ENCODE data around the gene MYRIP.

The MYRIP gene

GRCh38 chr3:40247714-40248454 lies 438.5 kb downstream of the MYRIP start:
- TF ChIP-seq CTCF (IDR thresholded peaks at IDR 0.05; ENCODE audit: low read depth, low read length, missing control alignments), result no peak
- in situ Hi-C loops (cut with HindIII; ENCODE audit: low pct_ligation_motif_present, low sequenced_read_pairs), result no loop called here
- Histone ChIP-seq H3K4me3 (ENCODE audit: low read depth, low read length) (no peak overlapping the region), H3K27me3 (replicated peaks) (no peaks in the 10 kb centered on the region), H3K36me3 (replicated peaks) (no peaks in the 10 kb centered on the region), H3K27ac (no peak overlapping the region)
- DNase-seq, result no peak

- H3K27ac ChIP-seq, result no peak overlapping the region
- DNase-seq, result no peak
- no peaks in the 10 kb centered on the region for H3K27me3 ChIP-seq (replicated peaks)
- in situ Hi-C loops (cut with HindIII; ENCODE audit: low pct_ligation_motif_present, low sequenced_read_pairs), result no loop called here
- H3K36me3 ChIP-seq (replicated peaks), result no peaks in the 10 kb centered on the region
- no peak for TF ChIP-seq CTCF (IDR thresholded peaks at IDR 0.05; ENCODE audit: low read depth, low read length, missing control alignments)
- H3K4me3 ChIP-seq (ENCODE audit: low read depth, low read length), result no peak overlapping the region
Observed at GRCh38 chr3:40248591-40248990, 439.2 kb downstream of the MYRIP start.

GRCh38 chr3:40249168-40249567 lies 439.8 kb downstream of the MYRIP start:
- no peaks in the 10 kb centered on the region for H3K27me3 ChIP-seq (replicated peaks)
- no peak overlapping the region for H3K27ac ChIP-seq
- no peak for TF ChIP-seq CTCF (IDR thresholded peaks at IDR 0.05; ENCODE audit: low read depth, low read length, missing control alignments)
- H3K4me3 ChIP-seq (ENCODE audit: low read depth, low read length), result no peak overlapping the region
- in situ Hi-C loops (cut with HindIII; ENCODE audit: low pct_ligation_motif_present, low sequenced_read_pairs), result no loop called here
- H3K36me3 ChIP-seq (replicated peaks), result no peaks in the 10 kb centered on the region
- no peak for DNase-seq

- Histone ChIP-seq H3K27me3 (replicated peaks) (no peaks in the 10 kb centered on the region), H3K4me3 (ENCODE audit: low read depth, low read length) (no peak overlapping the region), H3K27ac (no peak overlapping the region), H3K36me3 (replicated peaks) (no peaks in the 10 kb centered on the region)
- in situ Hi-C loops (cut with HindIII; ENCODE audit: low pct_ligation_motif_present, low sequenced_read_pairs), result no loop called here
- TF ChIP-seq CTCF (IDR thresholded peaks at IDR 0.05; ENCODE audit: low read depth, low read length, missing control alignments), result no peak
- DNase-seq, result no peak
Observed at GRCh38 chr3:40254491-40254890, 445.1 kb downstream of the MYRIP start.

GRCh38 chr3:40254891-40255290 lies 445.5 kb downstream of the MYRIP start:
- Histone ChIP-seq H3K27ac (no peak overlapping the region), H3K4me3 (ENCODE audit: low read depth, low read length) (no peak overlapping the region), H3K36me3 (replicated peaks) (no peaks in the 10 kb centered on the region), H3K27me3 (replicated peaks) (no peaks in the 10 kb centered on the region)
- DNase-seq, result no peak
- in situ Hi-C loops (cut with HindIII; ENCODE audit: low pct_ligation_motif_present, low sequenced_read_pairs), result no loop called here
- TF ChIP-seq CTCF (IDR thresholded peaks at IDR 0.05; ENCODE audit: low read depth, low read length, missing control alignments), result no peak

GRCh38 chr3:40255532-40255931 lies 446.1 kb downstream of the MYRIP start:
- no peaks in the 10 kb centered on the region for H3K27me3 ChIP-seq (replicated peaks)
- TF ChIP-seq CTCF (IDR thresholded peaks at IDR 0.05; ENCODE audit: low read depth, low read length, missing control alignments), result no peak
- H3K27ac ChIP-seq, result no peak overlapping the region
- DNase-seq, result no peak
- H3K36me3 ChIP-seq (replicated peaks), result no peaks in the 10 kb centered on the region
- in situ Hi-C loops (cut with HindIII; ENCODE audit: low pct_ligation_motif_present, low sequenced_read_pairs), result no loop called here
- no peak overlapping the region for H3K4me3 ChIP-seq (ENCODE audit: low read depth, low read length)

Measured in brain microvascular endothelial cell (primary cell).